Right atrium auricular region (tissue), 2 donors: ENCODE results near the gene NDUFB8. TPM values are rescaled to one million over a fixed set of nuclear protein-coding genes. Genes with fewer than 3 reads are reported as not detected.

Source experiments
- DNase-seq: peaks from one replicate; pipeline ENCODE4 v3.0.0-alpha.2; 2019; ENCODE audit warnings: low spot score
- H3K27ac ChIP-seq, 2 donors: fragments of 200-600 bp; sonication (generic); 1 replicate in 1 of 2; 2 replicates in 1 of 2; pipeline ENCODE4 v1.5.1; 2016 to 2019
- H3K27me3 ChIP-seq, 2 donors: fragments of 200-600 bp; sonication (generic); one replicate each; pipeline versions ENCODE4 v1.5.1 to v1.6.0; 2017 to 2019
- H3K36me3 ChIP-seq: fragments of 200-600 bp; sonication (generic); one replicate; pipeline ENCODE4 v1.5.1; 2016
- H3K4me1 ChIP-seq, 2 donors: fragments of 200-600 bp; sonication (generic); one replicate each; pipeline versions ENCODE4 v1.5.1 to v1.6.0; 2017 to 2019
- H3K4me3 ChIP-seq, 2 donors: fragments of 200-600 bp; sonication (generic); 1 replicate in 1 of 2; 2 replicates in 1 of 2; pipeline ENCODE4 v1.5.1; 2017 to 2019; ENCODE audit warnings: mild to moderate bottlenecking in 1 of 2, moderate library complexity in 1 of 2
- H3K9me3 ChIP-seq, 2 donors: fragments of 200-600 bp; sonication (generic); one replicate each; pipeline ENCODE4 v1.5.1; 2019
- total RNA-seq, 2 donors: library from RNA; depleted of rRNA; stranded (reverse); fragments of >200 nt; gene quantifications; one replicate each; pipeline ENCODE4 v1.1.0, GENCODE V29; 2016
- TF ChIP-seq, protein P1 (sequence below), 2 donors: fragments of 200-600 bp; sonication (generic); IDR thresholded peaks; one replicate each; pipeline ENCODE4 v1.5.1; 2019; ENCODE audit warnings: antibody characterized with exemption in 2 of 2

Gene NDUFB8
- total RNA-seq, 2 donors from 2014 or later: 355 to 361 TPM

DNA sequence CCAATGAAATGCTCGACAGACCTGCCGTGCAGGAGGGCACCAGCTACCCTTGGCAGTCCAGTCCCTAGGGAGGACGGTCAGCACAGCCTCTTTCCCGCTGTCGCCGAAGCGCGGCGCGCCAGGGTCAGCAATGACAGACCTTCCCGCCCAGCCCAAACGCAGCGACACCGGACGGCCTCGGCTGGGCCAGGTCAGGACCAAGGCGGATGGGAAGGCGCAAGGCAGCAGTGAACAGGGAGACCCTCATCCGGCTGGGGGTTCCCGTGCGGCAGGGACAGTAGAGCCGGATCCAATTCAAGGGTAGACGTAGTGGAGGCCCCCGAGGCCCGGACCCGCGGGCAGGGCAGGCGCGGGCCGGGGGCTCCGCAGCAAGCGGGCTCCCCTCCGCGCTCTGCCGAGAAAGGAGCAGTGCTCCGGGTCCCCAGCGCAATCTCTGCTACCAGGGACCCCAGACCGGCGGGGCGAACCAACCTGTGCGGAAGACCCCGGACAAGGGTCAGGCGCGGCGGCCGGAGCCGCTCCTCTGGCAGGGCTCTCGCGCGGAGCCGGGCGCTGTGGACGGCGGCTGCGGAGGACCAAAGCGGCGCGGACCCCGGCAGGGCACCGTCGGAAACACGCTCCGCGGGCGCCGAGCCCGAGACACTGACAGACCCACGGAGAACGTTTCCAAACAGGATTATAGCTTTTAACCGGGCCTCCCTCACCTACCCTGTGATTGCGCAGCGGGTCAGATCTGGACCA lies 10.2 kb downstream of the NDUFB8 start, which contains the start of gene SEC31B:
TSS of gene SEC31B (minus strand) at position 551 of the 741 bp plus-strand sequence. CDS start 2,909 bp downstream, outside the sequence.
- Histone ChIP-seq H3K4me1 (peaks cover 0 to 17% of the 10 kb centered on the region in 2 donors), H3K36me3 (peaks cover 17% of the 10 kb centered on the region), H3K27me3 (no peaks in the 10 kb centered on the region), H3K4me3 (peak within 1 kb of the TSS; percentile 53 to 58), H3K27ac (peak within 1 kb of the TSS; percentile 54 to 73), H3K9me3 (no peaks in the 10 kb centered on the region)
- TF ChIP-seq, protein P1, sequence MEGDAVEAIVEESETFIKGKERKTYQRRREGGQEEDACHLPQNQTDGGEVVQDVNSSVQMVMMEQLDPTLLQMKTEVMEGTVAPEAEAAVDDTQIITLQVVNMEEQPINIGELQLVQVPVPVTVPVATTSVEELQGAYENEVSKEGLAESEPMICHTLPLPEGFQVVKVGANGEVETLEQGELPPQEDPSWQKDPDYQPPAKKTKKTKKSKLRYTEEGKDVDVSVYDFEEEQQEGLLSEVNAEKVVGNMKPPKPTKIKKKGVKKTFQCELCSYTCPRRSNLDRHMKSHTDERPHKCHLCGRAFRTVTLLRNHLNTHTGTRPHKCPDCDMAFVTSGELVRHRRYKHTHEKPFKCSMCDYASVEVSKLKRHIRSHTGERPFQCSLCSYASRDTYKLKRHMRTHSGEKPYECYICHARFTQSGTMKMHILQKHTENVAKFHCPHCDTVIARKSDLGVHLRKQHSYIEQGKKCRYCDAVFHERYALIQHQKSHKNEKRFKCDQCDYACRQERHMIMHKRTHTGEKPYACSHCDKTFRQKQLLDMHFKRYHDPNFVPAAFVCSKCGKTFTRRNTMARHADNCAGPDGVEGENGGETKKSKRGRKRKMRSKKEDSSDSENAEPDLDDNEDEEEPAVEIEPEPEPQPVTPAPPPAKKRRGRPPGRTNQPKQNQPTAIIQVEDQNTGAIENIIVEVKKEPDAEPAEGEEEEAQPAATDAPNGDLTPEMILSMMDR (IDR thresholded peaks at IDR 0.05): no peak
- no peak for DNase-seq

DNA sequence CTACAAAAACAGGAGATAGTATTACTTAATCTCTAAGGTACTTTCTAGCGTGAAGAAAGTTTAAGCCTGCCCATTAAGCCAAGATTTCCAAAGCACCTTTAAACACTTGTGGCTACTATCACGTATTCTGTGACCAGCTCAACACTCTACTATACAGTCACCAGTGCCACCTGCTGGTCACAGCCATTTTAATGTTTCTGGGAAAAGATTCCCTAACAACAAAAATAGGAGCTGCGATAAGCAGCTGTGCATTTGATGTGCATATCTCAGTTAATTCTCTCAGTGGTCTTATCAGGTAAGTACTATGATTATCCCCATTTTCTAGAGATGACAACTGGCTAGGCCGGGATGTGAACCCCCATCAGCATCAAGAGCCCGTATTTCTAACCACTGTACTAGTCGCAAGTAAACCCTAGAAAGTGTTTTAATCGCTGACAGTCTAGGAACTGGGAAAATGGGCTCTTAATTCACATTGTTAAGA lies 10.9 kb downstream of the NDUFB8 start:
- Histone ChIP-seq H3K27ac (peak overlapping the region; percentile 54 to 73), H3K9me3 (no peaks in the 10 kb centered on the region), H3K4me1 (peaks cover 0 to 17% of the 10 kb centered on the region in 2 donors), H3K4me3 (peak overlapping the region; percentile 53 to 58), H3K36me3 (peaks cover 10% of the 10 kb centered on the region), H3K27me3 (no peaks in the 10 kb centered on the region)
- DNase-seq: peak; percentile 71
- TF ChIP-seq, protein P1 (IDR thresholded peaks at IDR 0.05): peak; percentile 34 to 73

DNA sequence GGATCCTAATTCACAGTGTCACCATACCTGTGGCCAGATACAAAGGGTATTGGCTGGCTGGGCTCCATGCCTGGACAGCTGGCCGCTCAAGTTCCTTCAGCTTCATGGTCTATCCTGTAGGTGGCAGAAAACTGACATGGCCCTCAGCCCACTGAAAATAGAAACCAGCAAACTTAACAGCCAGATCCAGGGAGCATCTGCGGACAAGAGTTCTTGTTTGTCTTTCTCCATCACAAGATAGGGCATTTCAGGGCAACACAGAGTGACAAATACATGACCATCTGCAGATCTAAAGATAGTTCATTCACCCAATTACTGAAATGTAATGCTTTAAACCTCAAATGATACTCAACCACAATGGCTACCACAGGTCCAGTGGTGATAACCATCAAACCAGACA lies 12.8 kb downstream of the NDUFB8 start:
- Histone ChIP-seq H3K4me1 (peaks cover 0 to 17% of the 10 kb centered on the region in 2 donors), H3K9me3 (no peaks in the 10 kb centered on the region), H3K27me3 (no peaks in the 10 kb centered on the region), H3K4me3 (no peak overlapping the region), H3K36me3 (no peaks in the 10 kb centered on the region), H3K27ac (no peak overlapping the region)
- no peak for DNase-seq
- TF ChIP-seq, protein P1 (IDR thresholded peaks at IDR 0.05): peak in 1 of 2 donors; percentile 13

DNA sequence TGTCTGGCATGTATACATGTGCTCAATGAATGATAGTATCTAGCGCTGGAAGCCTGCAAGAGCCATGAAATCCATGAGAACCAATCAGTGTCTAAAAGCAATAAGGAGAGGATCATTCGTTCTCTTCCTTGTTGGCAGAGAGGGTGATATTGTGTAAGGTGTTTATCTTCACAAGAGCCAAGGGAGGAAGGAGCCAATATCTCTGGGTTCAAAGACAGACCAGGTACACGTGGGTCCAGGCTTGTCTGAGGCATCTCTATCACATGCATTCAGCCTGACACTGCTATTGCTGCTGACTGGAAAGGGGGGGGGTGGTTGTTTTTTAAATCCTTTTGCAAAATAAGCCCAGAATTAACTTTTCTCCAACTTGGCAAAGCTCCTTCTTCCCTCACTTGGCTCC lies 14.1 kb downstream of the NDUFB8 start:
- Histone ChIP-seq H3K27ac (no peak overlapping the region), H3K27me3 (no peaks in the 10 kb centered on the region), H3K4me1 (peaks cover 0 to 17% of the 10 kb centered on the region in 2 donors), H3K4me3 (no peak overlapping the region), H3K9me3 (no peaks in the 10 kb centered on the region), H3K36me3 (no peaks in the 10 kb centered on the region)
- DNase-seq: no peak
- TF ChIP-seq, protein P1 (IDR thresholded peaks at IDR 0.05): no peak

DNA sequence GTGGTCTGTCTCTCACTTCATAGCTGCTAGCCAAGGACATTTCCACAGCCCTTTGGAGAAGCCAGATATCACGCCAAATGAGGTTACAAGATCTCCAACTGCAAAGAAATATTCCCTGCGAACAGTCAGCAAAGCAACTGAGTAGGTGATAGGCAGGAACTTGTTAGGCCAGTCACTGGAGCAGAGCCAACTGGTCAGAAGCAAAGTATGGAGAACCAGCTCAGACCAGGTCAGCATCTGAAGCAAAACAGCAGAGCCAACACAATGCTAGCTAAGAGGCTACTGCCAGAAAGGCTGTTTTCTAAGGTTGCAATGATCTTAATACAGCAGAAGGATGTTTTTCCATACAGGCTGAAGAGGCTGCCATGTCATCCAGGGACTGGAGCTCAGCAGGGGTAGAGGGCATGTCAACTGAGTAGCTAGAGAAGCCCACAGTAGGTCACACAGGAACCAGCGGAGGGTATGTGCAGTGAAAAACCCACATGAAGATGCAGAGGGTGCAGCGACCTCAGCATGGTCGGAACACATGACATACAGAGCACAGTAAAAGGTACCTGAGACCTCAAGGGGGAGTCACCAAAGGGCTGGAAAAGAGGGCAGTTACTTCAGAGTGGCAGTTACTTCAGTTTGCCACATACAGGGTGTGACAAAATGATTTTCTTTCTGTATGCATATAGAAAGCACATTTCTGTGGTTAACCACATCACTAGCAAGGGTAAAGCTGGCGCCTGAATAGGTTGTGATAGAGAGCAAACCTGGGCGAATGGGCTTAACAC lies 18.9 kb downstream of the NDUFB8 start:
- H3K27ac ChIP-seq: no peak overlapping the region
- no peaks in the 10 kb centered on the region for H3K4me1 ChIP-seq
- no peak for DNase-seq
- TF ChIP-seq, protein P1 (IDR thresholded peaks at IDR 0.05): no peak
- H3K36me3 ChIP-seq: peaks cover 29% of the 10 kb centered on the region
- no peaks in the 10 kb centered on the region for H3K9me3 ChIP-seq
- H3K4me3 ChIP-seq: no peak overlapping the region
- no peaks in the 10 kb centered on the region for H3K27me3 ChIP-seq
